Liver (tissue), 9 donors: ENCODE results near the gene HOXC13. TPM values are rescaled to one million over a fixed set of nuclear protein-coding genes. Genes with fewer than 3 reads are reported as not detected.

Experiments
- DNase-seq: peaks from one replicate; pipeline ENCODE4 v3.0.0-alpha.2; 2017; ENCODE audit warnings: low spot score
- H3K27ac ChIP-seq, 2 donors: one replicate each; pipeline ENCODE4 v1.7.0; 2013; ENCODE audit warnings: inconsistent platforms in 2 of 2, low read length in 2 of 2, control low read depth in 1 of 2, low read depth in 1 of 2, mild to moderate bottlenecking in 1 of 2
- H3K27me3 ChIP-seq, 4 donors: one replicate each; pipeline versions ENCODE4 v1.6.1 to v1.7.0; 2013; ENCODE audit warnings: low read length in 3 of 4, inconsistent platforms in 1 of 4, mild to moderate bottlenecking in 1 of 4, moderate library complexity in 1 of 4; ENCODE audit not compliant: control insufficient read depth in 4 of 4, insufficient read depth in 4 of 4
- H3K36me3 ChIP-seq, 4 donors: one replicate each; pipeline versions ENCODE4 v1.6.1 to v1.7.0; 2013; ENCODE audit warnings: low read length in 3 of 4, mild to moderate bottlenecking in 3 of 4, low read depth in 1 of 4, moderate library complexity in 1 of 4; ENCODE audit not compliant: control insufficient read depth in 4 of 4, insufficient read depth in 3 of 4
- H3K4me1 ChIP-seq, 4 donors: one replicate each; pipeline versions ENCODE4 v1.6.1 to v1.7.0; 2013; ENCODE audit warnings: low read length in 3 of 4, mild to moderate bottlenecking in 3 of 4, moderate library complexity in 1 of 4; ENCODE audit not compliant: control insufficient read depth in 4 of 4, insufficient read depth in 4 of 4
- H3K4me3 ChIP-seq, 3 donors: one replicate each; pipeline versions ENCODE4 v1.6.1 to v1.7.0; 2013; ENCODE audit warnings: low read length in 3 of 3, control low read depth in 1 of 3, low read depth in 1 of 3, mild to moderate bottlenecking in 1 of 3
- H3K9ac ChIP-seq, 2 donors: one replicate each; pipeline ENCODE4 v1.7.0; 2013; ENCODE audit warnings: low read length in 2 of 2, mild to moderate bottlenecking in 2 of 2, moderate library complexity in 2 of 2, control low read depth in 1 of 2, low read depth in 1 of 2
- H3K9me3 ChIP-seq, 4 donors: one replicate each; pipeline versions ENCODE4 v1.6.1 to v1.7.0; 2013; ENCODE audit warnings: low read length in 3 of 4; ENCODE audit not compliant: control insufficient read depth in 4 of 4
- ATF3 ChIP-seq: IDR thresholded peaks from 2 replicates; pipeline ENCODE4 v1.6.1; 2016; ENCODE audit warnings: antibody characterized with exemption
- EGR1 ChIP-seq, 2 donors: IDR thresholded peaks; 2 replicates each; pipeline ENCODE4 v1.6.1; 2016 to 2018; ENCODE audit warnings: antibody characterized with exemption in 2 of 2, low read depth in 2 of 2
- FOXA1 ChIP-seq: IDR thresholded peaks from 2 replicates; pipeline ENCODE4 v1.6.1; 2016; ENCODE audit warnings: antibody characterized with exemption
- FOXA2 ChIP-seq: IDR thresholded peaks from 2 replicates; pipeline ENCODE4 v1.6.1; 2016; ENCODE audit warnings: antibody characterized with exemption
- GABPA ChIP-seq, 2 donors: IDR thresholded peaks in 1 of 2; conservative IDR thresholded peaks in 1 of 2; 2 replicates each; pipeline ENCODE4 v1.6.1; 2016; ENCODE audit warnings: antibody characterized with exemption in 2 of 2, mild to moderate bottlenecking in 1 of 2, moderate library complexity in 1 of 2
- HNF4A ChIP-seq, 2 donors: conservative IDR thresholded peaks; 2 replicates each; pipeline ENCODE4 v1.6.1; 2016; ENCODE audit warnings: antibody characterized with exemption in 2 of 2, mild to moderate bottlenecking in 2 of 2
- HNF4G ChIP-seq: IDR thresholded peaks from 2 replicates; pipeline ENCODE4 v1.6.1; 2016; ENCODE audit warnings: antibody characterized with exemption
- JUND ChIP-seq, 2 donors: IDR thresholded peaks; 2 replicates each; pipeline ENCODE4 v1.6.1; 2016; ENCODE audit warnings: antibody characterized with exemption in 2 of 2
- MAX ChIP-seq: IDR thresholded peaks from 2 replicates; pipeline ENCODE4 v1.6.1; 2016; ENCODE audit warnings: antibody characterized with exemption
- NR2F2 ChIP-seq: IDR thresholded peaks from 2 replicates; pipeline ENCODE4 v1.6.1; 2016; ENCODE audit warnings: antibody characterized with exemption
- RAD21 ChIP-seq, 2 donors: IDR thresholded peaks; 2 replicates each; pipeline ENCODE4 v1.6.1; 2016; ENCODE audit warnings: antibody characterized with exemption in 2 of 2, mild to moderate bottlenecking in 2 of 2
- RXRA ChIP-seq, 2 donors: IDR thresholded peaks; 2 replicates each; pipeline ENCODE4 v1.6.1; 2017 to 2018; ENCODE audit warnings: antibody characterized with exemption in 2 of 2, mild to moderate bottlenecking in 1 of 2
- SP1 ChIP-seq: IDR thresholded peaks from 2 replicates; pipeline ENCODE4 v1.6.1; 2018; ENCODE audit warnings: antibody characterized with exemption, mild to moderate bottlenecking
- TAF1 ChIP-seq: conservative IDR thresholded peaks from 2 replicates; pipeline ENCODE4 v1.6.1; 2016; ENCODE audit warnings: antibody characterized with exemption, mild to moderate bottlenecking
- YY1 ChIP-seq: IDR thresholded peaks from 2 replicates; pipeline ENCODE4 v1.6.1; 2016; ENCODE audit warnings: antibody characterized with exemption, mild to moderate bottlenecking
- WGBS: extraction: QIAGEN DNeasy Blood & Tissue Kit; methylation state at CpG from one replicate; pipeline ENCODE4 v1.1.7; 2013; 5-methylcytosine and 5-hydroxymethylcytosine counted together
- polyA plus RNA-seq, 2 donors: library from polyadenylated mRNA; stranded (reverse) in 1 of 2; unstranded in 1 of 2; fragments of 200-250 nt in 1 of 2; fragments of >200 nt in 1 of 2; fragmentation: Nextera tagmentation in 1 of 2; extraction: Ambion mirVana in 1 of 2; gene quantifications; one replicate each; pipeline versions ENCODE4 v1.2.1 to v1.2.3, GENCODE V29; 2013 to 2015
- total RNA-seq, 2 donors: library from RNA; depleted of rRNA; stranded (reverse); fragments of >200 nt; gene quantifications; one replicate each; pipeline ENCODE4 v1.2.3, GENCODE V29; 2014
- TF ChIP-seq, protein P1 (sequence below): IDR thresholded peaks from 2 replicates; pipeline ENCODE4 v1.6.1; 2016; ENCODE audit warnings: antibody characterized with exemption
- TF ChIP-seq, protein P2 (sequence below): IDR thresholded peaks from 2 replicates; pipeline ENCODE4 v1.6.1; 2016; ENCODE audit warnings: antibody characterized with exemption, mild to moderate bottlenecking
- TF ChIP-seq, protein P3 (sequence below): fragments of 150-350 bp; IDR thresholded peaks from 2 replicates; pipeline ENCODE4 v1.5.1; 2017; ENCODE audit warnings: improper control_type of control experiment, low read depth, low read length; ENCODE audit not compliant: missing input control
- donor health status: healthy.
- donor health status: healthy.
- donor health status: healthy.
- donor health status: healthy.
- donor health status: healthy.

The HOXC13 gene
- total and polyA plus RNA-seq, 4 donors, result not detected

DNA sequence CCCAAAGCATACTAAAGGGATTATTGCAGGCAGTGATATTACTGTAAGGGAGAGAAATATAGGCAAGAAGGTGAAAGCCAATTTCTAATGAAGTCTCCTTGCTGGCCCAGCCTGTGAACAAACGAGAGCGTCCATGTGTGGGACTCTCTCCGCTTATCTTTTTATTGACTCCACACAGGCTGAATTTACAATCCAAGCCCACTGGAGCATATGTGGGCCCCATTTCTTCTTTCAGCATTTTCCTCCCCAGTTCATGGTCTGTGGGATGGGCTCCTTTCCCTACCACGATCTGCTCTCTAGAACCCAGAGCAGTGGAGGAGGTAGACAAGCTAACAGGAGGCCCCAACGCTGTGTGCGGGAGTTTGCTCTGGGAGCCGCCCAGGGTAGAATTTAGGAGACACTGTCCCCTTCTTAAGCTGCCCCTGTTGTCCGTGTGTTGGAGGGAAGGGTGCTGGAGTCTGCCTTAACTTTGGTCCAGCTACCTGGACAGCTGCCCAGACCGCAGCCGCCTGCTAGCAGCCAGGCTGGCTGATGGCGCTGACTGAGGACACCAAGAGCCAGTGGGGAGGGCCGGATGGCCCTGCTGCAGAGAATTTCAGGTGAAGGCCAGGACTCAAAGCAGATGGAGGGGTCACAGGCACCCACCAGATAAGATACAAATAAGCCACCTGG lies 31.1 kb downstream of the HOXC13 start:
- 16% methylated on average over 12 of the region's 12 CpGs for WGBS
- peaks cover 0 to 11% (median 4%) of the 10 kb centered on the region in 4 donors for H3K4me1 ChIP-seq
- TF ChIP-seq SP1, result no peak
- TF ChIP-seq, protein P1, sequence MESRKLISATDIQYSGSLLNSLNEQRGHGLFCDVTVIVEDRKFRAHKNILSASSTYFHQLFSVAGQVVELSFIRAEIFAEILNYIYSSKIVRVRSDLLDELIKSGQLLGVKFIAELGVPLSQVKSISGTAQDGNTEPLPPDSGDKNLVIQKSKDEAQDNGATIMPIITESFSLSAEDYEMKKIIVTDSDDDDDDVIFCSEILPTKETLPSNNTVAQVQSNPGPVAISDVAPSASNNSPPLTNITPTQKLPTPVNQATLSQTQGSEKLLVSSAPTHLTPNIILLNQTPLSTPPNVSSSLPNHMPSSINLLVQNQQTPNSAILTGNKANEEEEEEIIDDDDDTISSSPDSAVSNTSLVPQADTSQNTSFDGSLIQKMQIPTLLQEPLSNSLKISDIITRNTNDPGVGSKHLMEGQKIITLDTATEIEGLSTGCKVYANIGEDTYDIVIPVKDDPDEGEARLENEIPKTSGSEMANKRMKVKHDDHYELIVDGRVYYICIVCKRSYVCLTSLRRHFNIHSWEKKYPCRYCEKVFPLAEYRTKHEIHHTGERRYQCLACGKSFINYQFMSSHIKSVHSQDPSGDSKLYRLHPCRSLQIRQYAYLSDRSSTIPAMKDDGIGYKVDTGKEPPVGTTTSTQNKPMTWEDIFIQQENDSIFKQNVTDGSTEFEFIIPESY, result no peak
- no peak for TF ChIP-seq EGR1 (IDR thresholded peaks at IDR 0.05; ENCODE audit: low read depth in 2 of 2)
- no peak for TF ChIP-seq HNF4A (conservative IDR thresholded peaks at IDR 0.05)
- no peak for TF ChIP-seq RXRA (IDR thresholded peaks at IDR 0.05)
- no peak for TF ChIP-seq YY1
- TF ChIP-seq FOXA2, result no peak
- TF ChIP-seq RAD21 (IDR thresholded peaks at IDR 0.05), result no peak
- TF ChIP-seq NR2F2, result no peak
- TF ChIP-seq, protein P2, sequence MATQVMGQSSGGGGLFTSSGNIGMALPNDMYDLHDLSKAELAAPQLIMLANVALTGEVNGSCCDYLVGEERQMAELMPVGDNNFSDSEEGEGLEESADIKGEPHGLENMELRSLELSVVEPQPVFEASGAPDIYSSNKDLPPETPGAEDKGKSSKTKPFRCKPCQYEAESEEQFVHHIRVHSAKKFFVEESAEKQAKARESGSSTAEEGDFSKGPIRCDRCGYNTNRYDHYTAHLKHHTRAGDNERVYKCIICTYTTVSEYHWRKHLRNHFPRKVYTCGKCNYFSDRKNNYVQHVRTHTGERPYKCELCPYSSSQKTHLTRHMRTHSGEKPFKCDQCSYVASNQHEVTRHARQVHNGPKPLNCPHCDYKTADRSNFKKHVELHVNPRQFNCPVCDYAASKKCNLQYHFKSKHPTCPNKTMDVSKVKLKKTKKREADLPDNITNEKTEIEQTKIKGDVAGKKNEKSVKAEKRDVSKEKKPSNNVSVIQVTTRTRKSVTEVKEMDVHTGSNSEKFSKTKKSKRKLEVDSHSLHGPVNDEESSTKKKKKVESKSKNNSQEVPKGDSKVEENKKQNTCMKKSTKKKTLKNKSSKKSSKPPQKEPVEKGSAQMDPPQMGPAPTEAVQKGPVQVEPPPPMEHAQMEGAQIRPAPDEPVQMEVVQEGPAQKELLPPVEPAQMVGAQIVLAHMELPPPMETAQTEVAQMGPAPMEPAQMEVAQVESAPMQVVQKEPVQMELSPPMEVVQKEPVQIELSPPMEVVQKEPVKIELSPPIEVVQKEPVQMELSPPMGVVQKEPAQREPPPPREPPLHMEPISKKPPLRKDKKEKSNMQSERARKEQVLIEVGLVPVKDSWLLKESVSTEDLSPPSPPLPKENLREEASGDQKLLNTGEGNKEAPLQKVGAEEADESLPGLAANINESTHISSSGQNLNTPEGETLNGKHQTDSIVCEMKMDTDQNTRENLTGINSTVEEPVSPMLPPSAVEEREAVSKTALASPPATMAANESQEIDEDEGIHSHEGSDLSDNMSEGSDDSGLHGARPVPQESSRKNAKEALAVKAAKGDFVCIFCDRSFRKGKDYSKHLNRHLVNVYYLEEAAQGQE, result no peak
- no peak for TF ChIP-seq MAX
- TF ChIP-seq HNF4G, result no peak
- TF ChIP-seq, protein P3, sequence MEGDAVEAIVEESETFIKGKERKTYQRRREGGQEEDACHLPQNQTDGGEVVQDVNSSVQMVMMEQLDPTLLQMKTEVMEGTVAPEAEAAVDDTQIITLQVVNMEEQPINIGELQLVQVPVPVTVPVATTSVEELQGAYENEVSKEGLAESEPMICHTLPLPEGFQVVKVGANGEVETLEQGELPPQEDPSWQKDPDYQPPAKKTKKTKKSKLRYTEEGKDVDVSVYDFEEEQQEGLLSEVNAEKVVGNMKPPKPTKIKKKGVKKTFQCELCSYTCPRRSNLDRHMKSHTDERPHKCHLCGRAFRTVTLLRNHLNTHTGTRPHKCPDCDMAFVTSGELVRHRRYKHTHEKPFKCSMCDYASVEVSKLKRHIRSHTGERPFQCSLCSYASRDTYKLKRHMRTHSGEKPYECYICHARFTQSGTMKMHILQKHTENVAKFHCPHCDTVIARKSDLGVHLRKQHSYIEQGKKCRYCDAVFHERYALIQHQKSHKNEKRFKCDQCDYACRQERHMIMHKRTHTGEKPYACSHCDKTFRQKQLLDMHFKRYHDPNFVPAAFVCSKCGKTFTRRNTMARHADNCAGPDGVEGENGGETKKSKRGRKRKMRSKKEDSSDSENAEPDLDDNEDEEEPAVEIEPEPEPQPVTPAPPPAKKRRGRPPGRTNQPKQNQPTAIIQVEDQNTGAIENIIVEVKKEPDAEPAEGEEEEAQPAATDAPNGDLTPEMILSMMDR, result no peak
- TF ChIP-seq FOXA1, result no peak
- no peak for DNase-seq
- no peaks in the 10 kb centered on the region for H3K36me3 ChIP-seq
- H3K9ac ChIP-seq, result no peak overlapping the region
- H3K4me3 ChIP-seq, result no peak overlapping the region
- H3K9me3 ChIP-seq, result no peaks in the 10 kb centered on the region
- H3K27me3 ChIP-seq, result peaks cover 3 to 57% (median 41%) of the 10 kb centered on the region in 4 donors
- H3K27ac ChIP-seq, result no peak overlapping the region

DNA sequence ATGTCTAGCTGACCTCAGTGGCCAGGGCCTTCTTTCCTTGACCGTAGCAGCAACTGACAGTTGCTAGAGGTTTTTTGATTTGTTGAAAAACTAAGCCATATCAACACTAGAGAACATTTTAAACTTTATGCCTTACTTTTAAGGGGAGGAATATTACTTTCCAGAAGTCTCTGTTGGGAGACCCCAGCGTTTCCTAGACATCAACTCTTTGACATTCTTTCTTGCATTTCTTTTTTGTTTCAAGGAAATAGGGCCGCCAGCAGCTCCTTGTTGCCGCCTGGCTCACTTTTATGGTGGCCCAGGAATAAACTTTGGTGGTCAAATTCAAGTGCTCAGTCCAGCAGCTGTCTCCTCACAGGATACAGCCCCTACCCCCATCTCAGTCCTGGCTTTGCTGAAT lies 31.8 kb downstream of the HOXC13 start:
- H3K4me1 ChIP-seq, result peaks cover 0 to 11% (median 6%) of the 10 kb centered on the region in 4 donors
- H3K36me3 ChIP-seq, result no peaks in the 10 kb centered on the region
- WGBS, result 14% methylated on average over 4 of the region's 4 CpGs
- no peak overlapping the region for H3K9ac ChIP-seq
- no peak overlapping the region for H3K27ac ChIP-seq
- H3K4me3 ChIP-seq, result no peak overlapping the region
- DNase-seq, result no peak
- H3K9me3 ChIP-seq, result no peaks in the 10 kb centered on the region
- H3K27me3 ChIP-seq, result peaks cover 3 to 55% (median 37%) of the 10 kb centered on the region in 4 donors
- TF ChIP-seq TAF1 (no peak), HNF4A (conservative IDR thresholded peaks at IDR 0.05) (no peak), JUND (IDR thresholded peaks at IDR 0.05) (no peak), MAX (no peak), GABPA (IDR thresholded peaks at IDR 0.05 in 1 of 2, conservative IDR thresholded peaks at IDR 0.05 in 1 of 2) (no peak), ATF3 (no peak), YY1 (no peak)
- TF ChIP-seq, protein P3, result no peak
- TF ChIP-seq, protein P2, result no peak
